HG03196 (cell line): ENCODE data around the gene SH3PXD2A.
"Not testable (repeated sequence)": the region's sequence is repeated elsewhere in the genome, so short reads cannot be mapped to it uniquely, and the experiment has no call there.

Experiments
- ATAC-seq: cut with Tn5 transposase; IDR thresholded peaks from one replicate; pipeline ENCODE4 v1.9.1; 2021; ENCODE audit not compliant: unreplicated experiment

Gene SH3PXD2A

DNA sequence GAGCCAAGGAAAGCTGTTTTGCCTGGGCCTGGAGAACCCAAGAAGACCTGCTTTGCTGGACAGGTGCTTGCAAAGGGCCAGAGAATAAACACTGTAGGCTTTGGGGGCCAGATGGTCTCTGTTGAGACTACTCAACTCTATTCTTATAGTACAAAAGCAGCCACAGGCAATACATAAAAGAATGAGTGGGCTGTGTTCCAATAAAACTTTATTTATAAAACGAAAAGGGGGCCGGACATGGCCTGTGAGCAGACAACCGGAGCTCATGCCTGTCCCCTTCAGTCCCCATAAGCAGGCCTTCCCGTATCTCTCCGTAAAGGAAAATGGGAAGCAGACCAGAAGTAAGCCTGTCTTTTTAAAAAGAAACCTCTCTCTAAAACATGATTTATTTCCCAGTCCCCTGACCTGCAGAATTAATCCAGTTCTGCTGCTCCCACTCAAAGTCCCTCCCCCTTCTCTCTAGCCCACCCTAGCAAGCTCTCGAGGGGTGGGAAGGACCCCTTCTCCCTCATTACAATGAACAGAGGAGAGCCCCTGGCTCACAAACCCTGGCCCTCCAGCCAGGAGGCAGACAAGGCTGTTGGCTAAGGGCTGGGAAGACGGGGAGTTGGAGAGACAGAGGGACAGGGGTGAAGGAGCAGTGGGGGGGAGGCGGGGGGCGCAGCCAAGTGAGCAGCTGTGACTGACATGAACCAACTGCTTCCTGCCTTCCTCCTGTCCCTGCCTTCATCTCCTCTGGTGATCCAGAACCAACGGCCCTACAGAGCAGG lies 184.1 kb downstream of the SH3PXD2A start:
- ATAC-seq = no peak

DNA sequence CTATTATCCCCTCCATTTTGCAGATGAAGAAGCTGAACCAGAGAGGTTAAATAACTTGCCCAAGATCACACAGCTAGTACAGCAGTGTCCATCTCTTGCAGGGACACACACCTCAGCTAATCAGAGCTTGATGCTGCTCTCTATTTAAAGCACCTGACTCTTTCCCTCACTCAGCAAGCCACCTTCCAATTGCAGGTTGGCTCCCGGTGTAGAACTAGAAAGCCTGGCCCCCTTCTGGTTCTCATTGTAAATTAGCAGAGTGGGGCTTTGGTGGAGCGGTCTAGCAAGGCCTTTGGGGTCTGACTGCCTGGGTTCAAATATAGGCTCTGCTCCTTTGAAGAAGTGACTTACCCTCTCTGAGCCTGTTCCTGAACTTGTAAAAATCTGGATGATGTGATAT lies 185.4 kb downstream of the SH3PXD2A start:
- no peak for ATAC-seq

DNA sequence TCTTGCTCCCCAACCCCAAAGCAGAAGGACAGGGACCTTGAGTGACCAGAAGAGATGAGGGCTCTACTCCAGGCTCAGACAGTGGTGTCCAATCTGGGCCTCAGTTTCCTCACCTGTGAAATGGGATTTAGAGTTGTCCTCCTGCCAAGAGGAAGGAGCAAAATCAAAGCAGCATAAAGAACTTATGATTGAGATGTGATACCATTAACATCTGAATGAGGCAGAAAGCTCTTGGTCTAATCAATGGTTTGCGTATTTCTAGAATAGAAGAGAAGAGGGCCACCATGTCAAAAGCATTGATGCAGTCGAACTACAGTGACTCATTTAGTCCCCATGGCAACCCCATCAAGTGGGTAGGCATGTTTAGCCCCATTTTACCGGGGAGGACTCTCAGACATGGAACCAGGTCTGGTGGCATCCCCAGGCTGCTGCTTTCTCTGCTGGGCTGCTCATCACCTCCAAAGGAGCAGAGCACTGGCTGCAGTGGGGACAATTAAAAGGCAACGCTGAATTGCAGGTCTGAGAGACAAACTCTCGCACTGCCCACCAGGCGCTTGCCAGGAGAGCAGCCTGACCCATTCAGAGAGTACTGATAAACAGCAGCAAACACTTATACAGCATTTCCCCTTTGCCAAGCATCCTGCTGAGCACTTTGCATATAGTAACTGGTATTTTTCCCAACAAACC lies 186.0 kb downstream of the SH3PXD2A start:
- ATAC-seq = no peak

DNA sequence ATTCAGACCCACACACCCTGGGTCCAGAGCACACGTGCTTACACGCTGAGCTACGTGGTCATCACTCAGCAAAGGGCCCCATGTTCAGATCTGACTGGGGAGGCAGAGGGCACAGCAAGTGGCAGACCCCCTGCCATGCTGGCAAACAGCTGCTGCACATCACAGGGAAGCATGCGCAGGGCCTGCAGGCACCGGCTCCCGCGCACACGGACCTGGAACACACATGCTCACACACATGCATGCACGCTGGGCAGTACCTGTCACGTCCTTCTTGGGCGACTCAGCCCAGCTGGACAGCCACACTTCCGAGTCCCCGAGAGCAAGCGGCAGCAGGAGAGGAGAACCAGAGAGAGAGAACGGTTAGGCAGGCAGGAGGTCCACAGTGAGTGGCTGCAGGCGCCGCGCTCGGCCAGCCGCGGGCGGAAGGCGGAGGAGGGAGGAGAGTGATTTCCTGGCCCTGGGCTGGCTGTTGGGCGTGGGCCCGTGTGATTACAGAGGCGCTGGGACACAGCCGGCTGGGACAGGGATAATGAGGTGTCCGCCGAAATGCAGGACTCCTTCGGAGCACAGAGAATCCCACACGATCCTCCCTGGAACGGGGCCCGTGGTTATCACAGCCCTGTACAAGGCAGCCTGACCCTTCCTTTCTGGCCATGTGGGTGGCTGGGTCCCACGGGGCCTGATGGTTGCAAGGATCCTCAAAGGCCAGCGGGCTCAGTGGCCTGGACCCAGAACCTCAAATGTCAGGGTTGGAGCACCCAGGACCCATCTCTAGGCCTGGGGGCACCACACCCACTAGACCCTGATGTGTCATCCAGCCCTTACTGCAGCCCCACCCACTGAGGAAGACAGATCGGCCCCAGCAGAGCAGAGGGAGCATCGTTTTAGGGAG lies 186.8 kb downstream of the SH3PXD2A start:
- no peak for ATAC-seq

DNA sequence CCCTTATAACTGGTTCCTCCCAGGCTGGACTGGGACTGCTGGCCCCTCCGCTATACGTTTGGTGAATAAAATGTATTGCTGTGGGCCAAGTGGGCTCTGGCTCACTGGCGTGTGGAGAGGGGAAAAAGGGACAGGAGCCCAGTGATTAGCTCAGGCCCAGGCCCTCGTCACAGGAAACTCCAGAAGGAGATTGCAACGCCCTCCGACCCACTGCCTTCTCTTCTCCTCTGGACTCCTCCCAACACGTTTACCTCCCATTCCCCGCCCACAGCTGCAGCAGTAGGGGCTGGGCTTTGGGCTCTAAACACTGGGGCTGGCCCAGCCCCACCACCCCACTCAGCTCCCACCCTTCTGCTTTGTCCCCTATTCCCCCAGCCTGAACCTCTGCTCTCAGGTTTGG lies 188.0 kb downstream of the SH3PXD2A start:
- ATAC-seq = no peak

DNA sequence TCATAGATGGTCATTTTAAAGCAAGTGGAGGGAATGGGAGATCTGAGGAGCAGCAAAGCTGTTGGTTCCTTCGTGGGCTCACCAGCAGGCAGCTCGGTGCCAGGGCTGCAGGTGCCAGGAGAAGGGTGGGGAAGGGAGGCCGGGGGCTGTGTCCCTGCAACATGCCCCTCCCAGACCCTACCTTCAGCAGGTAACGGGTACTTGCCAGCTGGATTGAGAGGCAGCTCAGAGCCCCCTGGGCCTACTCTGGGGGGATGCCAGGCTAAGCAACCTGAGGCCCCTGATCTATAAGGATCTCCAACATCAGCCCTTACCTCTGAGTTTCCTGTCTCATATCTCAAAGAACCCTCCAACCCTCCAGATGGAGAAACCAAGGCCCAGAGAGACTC lies 188.6 kb downstream of the SH3PXD2A start:
- no peak for ATAC-seq

DNA sequence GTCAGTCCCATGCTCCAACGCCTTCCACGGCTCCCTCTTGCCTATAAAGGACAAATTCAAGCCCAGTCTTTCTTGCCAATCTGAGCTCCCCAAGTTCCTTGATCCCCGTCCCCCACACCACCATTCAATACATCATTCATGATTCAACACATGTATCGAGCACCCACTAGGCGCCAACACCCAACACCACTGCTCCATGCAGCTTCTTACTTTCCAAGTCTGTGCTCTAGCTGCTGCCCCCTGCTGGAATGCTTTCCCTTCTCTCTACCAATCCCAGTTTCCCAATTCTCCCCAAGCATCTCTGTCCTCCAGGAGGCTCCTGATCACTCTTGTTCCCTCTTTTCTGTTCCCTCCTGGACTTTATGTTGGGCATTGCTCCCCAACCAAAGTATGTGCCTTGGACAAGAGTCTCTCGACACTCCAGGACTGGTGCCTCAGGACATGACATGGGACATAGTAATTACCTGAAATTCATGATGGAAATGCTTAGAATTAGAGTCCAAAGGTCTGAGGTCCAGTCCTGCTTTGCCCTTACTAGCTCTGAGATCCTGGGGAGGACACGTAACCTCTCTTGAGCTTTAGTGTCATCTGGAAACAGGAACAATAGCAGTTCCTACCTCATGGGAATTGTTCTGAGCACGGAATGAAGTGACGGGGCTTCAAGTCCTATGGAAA lies 189.2 kb downstream of the SH3PXD2A start:
- ATAC-seq = no peak

DNA sequence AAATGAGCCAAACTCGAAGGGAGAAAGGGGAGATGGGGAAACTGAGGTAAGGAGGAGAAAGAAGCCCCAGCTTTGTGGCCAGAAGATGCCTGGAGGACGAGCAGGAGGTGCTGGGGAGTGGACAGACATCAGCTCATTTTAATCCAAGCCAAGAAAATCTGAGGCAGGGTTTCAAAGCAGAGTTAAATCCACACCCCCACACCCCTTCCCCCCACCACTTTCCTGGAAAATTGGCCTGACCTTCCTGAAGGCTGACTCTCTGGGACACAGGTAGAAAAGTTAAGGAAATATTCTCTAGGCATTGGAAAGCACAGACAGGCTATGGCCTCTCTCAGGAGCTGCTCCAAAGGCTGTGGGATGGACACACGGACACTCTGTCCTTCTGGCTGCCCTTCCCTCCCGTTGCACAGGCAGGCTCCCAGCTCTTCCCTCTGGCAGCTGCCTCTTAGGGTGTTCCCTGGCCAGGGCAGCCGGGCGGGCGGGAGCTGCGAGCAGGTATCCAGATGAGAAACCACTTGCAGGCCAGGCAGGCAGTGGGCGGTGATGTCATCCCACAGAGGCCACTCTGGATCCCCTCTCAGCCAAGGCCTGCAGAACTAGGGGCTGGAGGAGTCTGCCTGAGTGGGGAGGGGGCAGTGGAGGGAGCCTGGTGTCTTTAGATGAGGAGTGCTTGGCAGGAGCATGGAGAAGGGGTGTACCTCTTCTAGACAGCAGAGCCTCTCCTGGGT lies 190.1 kb downstream of the SH3PXD2A start:
- ATAC-seq = no peak

DNA sequence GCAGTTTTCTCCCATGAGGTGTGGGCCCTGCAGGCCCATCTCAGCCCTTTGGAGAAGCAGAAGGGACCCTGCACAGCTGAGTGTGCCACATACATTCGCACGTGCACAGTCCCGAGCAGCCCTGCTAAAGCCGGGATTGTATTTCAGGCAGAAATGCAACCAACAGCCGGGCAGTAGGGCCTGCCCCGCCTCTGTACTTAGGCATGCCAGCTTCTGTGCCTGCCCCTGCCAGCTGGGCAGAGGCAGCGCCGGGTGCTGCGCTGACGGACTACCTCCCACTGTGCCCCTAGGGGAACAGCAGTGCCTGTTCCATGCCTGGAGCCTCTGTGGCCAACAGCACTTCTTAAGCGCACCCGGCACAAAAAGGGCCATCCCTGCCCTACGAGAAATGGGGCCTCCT lies 191.6 kb downstream of the SH3PXD2A start:
- no peak for ATAC-seq

DNA sequence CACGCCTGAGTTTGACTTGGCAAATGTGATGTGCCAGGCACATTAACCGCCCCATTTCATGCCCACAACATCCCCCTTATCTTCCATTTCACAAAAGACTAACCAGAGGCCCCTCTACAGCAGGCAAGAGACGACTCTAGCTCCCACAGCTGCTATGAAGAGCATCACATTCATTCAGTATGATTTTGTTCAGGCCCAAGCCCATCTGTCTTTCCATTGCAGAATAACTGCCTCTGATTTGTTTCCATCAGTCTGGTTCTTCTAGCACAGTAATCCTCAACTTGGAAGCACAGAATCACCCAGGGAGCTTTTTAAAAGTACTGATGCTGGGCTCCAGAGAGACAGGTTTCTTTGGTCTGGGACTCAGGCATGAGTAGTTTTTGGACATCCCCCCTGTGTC lies 192.1 kb downstream of the SH3PXD2A start:
- ATAC-seq = no peak

DNA sequence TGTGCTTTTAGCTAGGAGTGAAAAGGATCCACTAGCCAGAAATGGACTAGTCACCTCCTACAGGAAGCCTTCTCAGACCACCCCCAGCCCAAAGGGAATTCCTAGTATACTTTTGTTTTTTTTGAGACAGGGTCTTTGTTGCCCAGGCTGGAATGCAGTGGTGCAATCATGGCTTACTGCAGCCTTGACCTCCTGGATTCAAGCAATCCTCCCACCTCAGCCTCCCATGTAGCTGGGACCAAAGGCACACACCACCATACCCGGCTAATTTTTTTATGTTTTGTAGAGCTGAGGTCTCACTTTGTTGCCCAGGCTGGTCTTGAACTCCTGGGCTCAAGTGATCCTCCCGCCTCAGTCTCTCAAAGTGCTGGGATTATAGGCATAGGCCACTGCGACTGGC lies 192.7 kb downstream of the SH3PXD2A start:
- ATAC-seq = not testable (repeated sequence)

DNA sequence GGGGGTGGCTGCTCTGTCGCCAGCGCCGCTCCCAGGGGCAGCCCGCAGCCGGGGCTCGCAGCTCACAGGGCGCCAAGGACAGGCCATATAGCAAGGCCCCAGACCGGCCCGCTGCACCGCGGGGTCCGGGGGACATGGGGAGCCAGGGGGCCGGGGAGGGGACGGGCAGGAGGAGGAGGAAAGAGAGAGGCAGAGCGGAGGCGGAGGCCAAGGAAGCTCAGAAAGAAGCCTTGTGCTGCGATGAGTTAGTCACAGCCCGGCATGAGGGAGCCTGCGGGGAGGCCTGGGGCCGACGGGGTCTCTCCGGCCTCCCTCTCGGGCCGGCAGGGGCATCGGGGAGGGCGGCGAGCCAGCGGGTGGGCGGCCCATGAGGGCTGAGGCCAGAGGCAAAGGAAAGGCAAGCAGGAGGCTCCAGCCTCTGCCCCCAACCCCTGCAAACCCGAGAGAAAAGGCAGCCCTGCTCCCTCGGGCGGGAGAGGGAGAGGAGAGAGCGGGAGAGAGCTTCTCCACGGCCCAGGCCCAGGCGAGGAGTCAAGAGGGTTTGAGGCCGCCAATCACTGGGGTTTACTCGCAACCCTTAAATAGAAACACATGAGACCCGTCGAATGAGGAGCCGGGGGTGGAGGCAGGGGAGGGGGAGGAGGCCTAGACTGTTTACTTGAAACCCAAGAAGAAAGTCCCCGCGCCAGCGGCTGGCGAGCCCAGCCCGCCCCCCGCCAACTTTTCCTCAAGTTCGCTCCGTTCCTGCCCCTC lies 194.0 kb downstream of the SH3PXD2A start:
- no peak for ATAC-seq

DNA sequence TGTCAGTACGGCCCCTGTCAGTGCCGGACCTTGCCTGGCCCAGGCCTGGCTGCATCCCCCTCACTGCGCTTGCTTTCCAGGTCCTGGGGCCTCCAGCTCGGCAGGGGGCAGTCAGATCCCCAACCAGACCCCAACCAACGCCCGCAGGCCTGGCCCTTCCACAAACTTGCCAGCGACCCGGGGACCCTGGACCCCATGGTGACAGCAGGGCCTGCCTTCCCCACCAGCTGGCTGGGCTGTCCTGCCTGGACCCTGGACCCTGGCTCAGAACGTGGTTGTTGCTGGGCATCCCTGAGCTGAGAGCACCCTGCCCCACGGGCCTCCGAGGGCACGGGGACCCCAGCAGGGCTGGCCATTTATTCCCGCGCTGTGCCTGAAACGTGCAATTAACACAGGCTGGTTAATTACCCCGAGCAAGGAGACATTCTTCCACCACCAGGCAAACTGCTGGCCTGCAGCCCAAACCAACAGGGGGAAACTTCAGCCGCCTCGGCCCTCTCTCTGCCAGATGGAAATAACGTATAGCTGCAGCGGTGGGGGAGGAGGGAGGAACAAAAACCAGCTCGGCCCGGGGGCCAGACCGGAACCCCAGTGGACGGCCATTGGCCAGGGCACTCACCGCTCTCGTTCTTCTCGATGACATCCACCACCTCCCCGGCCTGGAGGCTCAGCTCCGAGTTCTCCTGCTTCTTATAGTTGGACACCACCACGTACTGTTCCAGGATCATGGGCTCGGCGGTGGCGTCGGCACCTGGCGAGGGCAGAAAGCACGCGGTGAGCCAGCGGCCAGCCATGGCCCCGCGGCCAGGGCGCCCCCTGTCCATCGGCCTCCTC lies 194.8 kb downstream of the SH3PXD2A start:
- ATAC-seq = peak; percentile 10

DNA sequence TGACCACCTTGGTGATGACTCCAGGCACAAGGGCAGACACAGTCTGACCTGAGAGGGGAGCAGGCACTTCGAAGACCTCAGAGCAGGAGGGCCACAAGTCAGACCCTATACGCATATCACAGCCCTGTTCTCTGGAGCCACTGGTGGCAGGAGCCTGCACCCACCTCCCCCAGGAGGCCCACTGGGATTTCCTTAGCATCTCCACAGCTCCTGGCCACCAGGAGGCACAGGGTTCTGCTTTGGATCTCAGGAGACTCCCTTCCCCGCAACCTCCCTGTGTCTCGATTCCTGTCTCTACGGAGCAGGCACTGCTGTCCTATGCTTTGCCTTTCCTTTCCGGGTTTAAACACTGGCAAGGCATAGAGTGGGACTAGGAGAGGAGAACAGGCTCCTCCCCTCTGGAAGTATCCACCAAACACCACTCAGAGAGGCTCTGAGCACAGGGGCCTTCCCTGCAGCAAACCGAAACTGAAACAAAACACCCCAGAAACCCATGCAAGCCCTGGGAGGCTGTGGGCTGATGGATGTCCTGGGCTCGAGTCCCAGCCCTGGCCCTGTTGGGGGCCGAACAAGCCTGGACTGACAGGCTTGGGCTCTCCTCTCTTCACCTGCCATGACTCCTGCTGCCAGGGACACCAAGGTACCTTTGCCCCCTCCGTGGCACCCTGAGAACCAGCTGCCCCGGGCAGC lies 195.6 kb downstream of the SH3PXD2A start:
- ATAC-seq = peak; percentile 66

DNA sequence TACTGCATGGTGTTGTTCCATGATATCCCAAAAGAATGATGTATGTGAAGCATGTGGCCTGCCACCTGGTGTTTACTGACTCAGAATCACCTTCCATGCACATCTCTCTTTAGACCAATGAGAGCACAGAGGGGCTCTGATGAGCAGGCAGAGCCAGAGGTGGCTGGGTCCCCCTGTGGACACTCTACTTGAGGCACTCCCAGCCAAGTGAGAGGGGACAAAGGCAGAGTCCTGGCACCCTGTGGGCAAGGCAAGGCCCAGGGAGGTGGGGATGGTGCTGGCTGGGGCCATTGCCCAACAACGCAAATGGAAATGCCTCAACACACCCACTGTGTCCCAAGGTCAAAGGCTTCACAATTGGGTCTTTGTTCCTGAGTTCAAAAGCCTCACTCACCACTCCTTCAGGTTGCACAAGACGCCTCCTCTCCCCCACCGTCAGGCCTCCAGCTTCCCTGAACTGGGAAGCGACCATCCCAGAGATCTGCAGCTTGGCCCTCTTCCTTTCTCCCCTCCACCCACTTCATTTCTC lies 197.3 kb downstream of the SH3PXD2A start:
- ATAC-seq = no peak

DNA sequence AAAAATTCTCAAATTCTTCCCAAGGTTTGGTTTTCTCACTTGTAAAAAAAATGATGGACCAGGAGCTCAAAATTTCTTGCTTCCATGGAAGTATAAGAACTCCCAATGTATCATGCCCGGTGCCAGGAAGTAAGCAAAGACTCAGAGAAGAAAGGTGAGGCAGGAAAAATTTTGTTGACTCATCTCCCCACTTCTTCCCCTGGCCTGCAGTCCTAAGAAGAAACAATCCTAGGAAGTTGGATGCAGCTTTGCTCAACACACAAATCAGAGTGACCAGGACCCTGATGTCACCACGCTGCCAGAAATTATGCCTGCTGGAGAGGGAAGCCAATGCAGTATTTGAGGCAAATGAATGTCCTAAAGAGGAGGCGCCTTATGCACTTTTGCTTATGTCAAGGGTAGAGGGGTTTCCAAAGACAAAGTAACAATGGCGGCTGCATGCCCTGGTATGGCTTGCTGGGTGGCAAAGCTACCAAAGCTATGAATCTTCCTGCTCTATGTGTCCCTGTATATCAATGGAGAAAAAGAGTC lies 198.2 kb downstream of the SH3PXD2A start:
- ATAC-seq = no peak

DNA sequence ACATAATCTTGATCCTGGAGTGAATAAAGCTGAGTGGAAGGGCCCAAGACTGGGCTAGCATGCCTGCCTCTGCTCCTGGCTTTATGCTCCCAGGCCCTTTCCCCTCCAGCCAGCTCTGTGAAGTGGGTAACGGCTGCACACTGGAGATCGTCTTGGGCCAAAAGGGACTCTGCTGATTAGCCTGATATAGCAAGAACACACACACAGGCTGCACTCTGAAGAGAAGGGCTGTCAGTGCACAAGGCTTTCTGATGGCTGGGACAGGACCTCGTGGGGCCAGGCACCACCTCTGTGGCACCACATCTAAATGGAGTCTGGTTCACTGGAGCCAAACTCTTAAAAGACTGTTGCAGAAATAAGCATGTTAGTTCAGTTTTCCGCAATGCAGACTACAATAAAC lies 200.5 kb downstream of the SH3PXD2A start:
- ATAC-seq = no peak

DNA sequence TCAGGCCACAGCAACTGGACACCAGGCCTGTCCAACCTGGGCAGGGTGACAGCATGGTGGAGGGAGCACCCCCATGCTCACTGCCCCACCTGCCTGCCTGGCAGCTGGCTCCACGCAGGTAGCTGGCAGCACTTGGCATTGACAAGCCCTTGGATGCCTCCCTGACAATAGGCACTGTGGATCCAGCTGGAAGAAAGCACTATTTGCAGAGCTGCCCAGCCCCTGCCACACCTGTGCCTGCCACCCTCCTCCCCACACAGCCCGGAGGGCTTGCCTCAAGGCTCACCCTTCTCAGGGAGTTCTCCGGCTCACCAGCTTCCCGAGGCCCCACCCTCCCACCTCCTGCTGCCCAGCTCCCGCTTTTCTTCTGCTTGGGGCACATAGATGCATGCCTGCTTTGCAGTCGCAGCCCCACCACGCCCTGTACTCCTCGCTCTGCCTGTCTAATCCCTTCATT lies 201.8 kb downstream of the SH3PXD2A start:
- ATAC-seq = no peak
